HEK293 (cell line): ENCODE measurements around the gene STRN3.

Experiments
- CTCF ChIA-PET: fragments of 350-600 bp; formaldehyde crosslinking; extraction: SDS; loops from one replicate; lab custom pipeline; 2021; ENCODE audit warnings: antibody characterized with exemption; lab: Yijun Ruan, JAX
- POLR2A ChIA-PET: fragments of 300-600 bp; formaldehyde crosslinking; extraction: SDS; loops from one replicate; lab custom pipeline; 2020; ENCODE audit warnings: antibody characterized with exemption, inconsistent platforms; lab: Yijun Ruan, JAX
- H3K27ac ChIP-seq: fragments of 200-500 bp; sonication (Bioruptor generic); 2 replicates; pipeline ENCODE4 v1.5.1; 2014; ENCODE audit warnings: low read depth, low read length, control low read depth, inconsistent platforms; ENCODE audit errors: extremely low read depth
- H3K36me3 ChIP-seq, 2 experiments: fragments of 200-500 bp in 1 of 2; sonication (Bioruptor generic) in 1 of 2; 1 replicate in 1 of 2; 2 replicates in 1 of 2; pipeline ENCODE4 v1.5.1; 2014 to 2017; ENCODE audit warnings: inconsistent platforms in 2 of 2, low read length in 2 of 2; ENCODE audit not compliant: control insufficient read depth in 2 of 2, insufficient read depth in 1 of 2
- H3K4me1 ChIP-seq: fragments of 200-500 bp; sonication (Bioruptor generic); 2 replicates; pipeline ENCODE4 v1.5.1; 2014; ENCODE audit warnings: mild to moderate bottlenecking, low read length, inconsistent platforms; ENCODE audit not compliant: control insufficient read depth, insufficient read depth
- H3K4me3 ChIP-seq: 2 replicates; pipeline ENCODE4 v1.5.1; 2011; ENCODE audit warnings: low read depth, mild to moderate bottlenecking, control low read depth, low read length, moderate library complexity
- H3K9me3 ChIP-seq: fragments of 200-500 bp; sonication (Bioruptor generic); 2 replicates; pipeline ENCODE4 v1.5.1; 2014; ENCODE audit warnings: low read depth, low read length, inconsistent platforms; ENCODE audit not compliant: control insufficient read depth, insufficient read depth
- FEZF1 ChIP-seq: fragments of 450-650 bp; formaldehyde crosslinking; IDR thresholded peaks from 2 replicates; pipeline ENCODE4 v1.5.1; 2016; ENCODE audit warnings: missing biosample characterization, missing genetic modification characterization
- GLIS1 ChIP-seq: fragments of 450-650 bp; formaldehyde crosslinking; IDR thresholded peaks from 2 replicates; pipeline ENCODE4 v1.5.1; 2016; ENCODE audit warnings: missing biosample characterization, missing genetic modification characterization
- IKZF3 ChIP-seq: fragments of 450-650 bp; IDR thresholded peaks from 2 replicates; pipeline ENCODE4 v1.5.0; 2018; ENCODE audit warnings: missing biosample characterization, mild to moderate bottlenecking, missing genetic modification characterization, moderate library complexity
- KLF10 ChIP-seq: fragments of 450-650 bp; IDR thresholded peaks from 2 replicates; pipeline ENCODE4 v1.5.1; 2018; ENCODE audit warnings: missing biosample characterization, mild to moderate bottlenecking, missing genetic modification characterization
- OVOL3 ChIP-seq: fragments of 450-650 bp; formaldehyde crosslinking; IDR thresholded peaks from 2 replicates; pipeline ENCODE4 v1.5.1; 2016; ENCODE audit warnings: missing biosample characterization, missing genetic modification characterization
- SALL2 ChIP-seq: fragments of 450-650 bp; formaldehyde crosslinking; IDR thresholded peaks from 2 replicates; pipeline ENCODE4 v1.5.0; 2017; ENCODE audit warnings: missing biosample characterization, mild to moderate bottlenecking, missing genetic modification characterization, borderline replicate concordance
- ZBTB21 ChIP-seq: fragments of 450-650 bp; formaldehyde crosslinking; IDR thresholded peaks from 2 replicates; pipeline ENCODE4 v1.5.1; 2017; ENCODE audit warnings: missing biosample characterization, missing genetic modification characterization
- ZFP69B ChIP-seq: fragments of 450-650 bp; formaldehyde crosslinking; IDR thresholded peaks from 2 replicates; pipeline ENCODE4 v1.5.1; 2016; ENCODE audit warnings: missing biosample characterization, missing genetic modification characterization
- ZIC2 ChIP-seq: fragments of 450-650 bp; formaldehyde crosslinking; IDR thresholded peaks from 2 replicates; pipeline ENCODE4 v1.5.1; 2016; ENCODE audit warnings: missing biosample characterization, missing genetic modification characterization
- ZNF175 ChIP-seq: fragments of 450-650 bp; formaldehyde crosslinking; IDR thresholded peaks from 2 replicates; pipeline ENCODE4 v1.5.1; 2016; ENCODE audit warnings: missing biosample characterization, missing genetic modification characterization
- ZNF19 ChIP-seq: fragments of 450-650 bp; formaldehyde crosslinking; IDR thresholded peaks from 2 replicates; pipeline ENCODE4; 2016; ENCODE audit warnings: missing biosample characterization, missing genetic modification characterization, low read depth
- ZNF2 ChIP-seq: fragments of 450-650 bp; formaldehyde crosslinking; IDR thresholded peaks from 2 replicates; pipeline ENCODE4 v1.5.1; 2016; ENCODE audit warnings: missing biosample characterization, missing genetic modification characterization
- ZNF302 ChIP-seq: fragments of 450-650 bp; formaldehyde crosslinking; IDR thresholded peaks from 2 replicates; pipeline ENCODE4 v1.5.1; 2016; ENCODE audit warnings: missing biosample characterization, missing genetic modification characterization, low read depth
- ZNF354C ChIP-seq: fragments of 450-650 bp; formaldehyde crosslinking; IDR thresholded peaks from 2 replicates; pipeline ENCODE4 v1.5.1; 2016; ENCODE audit warnings: missing biosample characterization, missing genetic modification characterization, low read depth, borderline replicate concordance
- ZNF366 ChIP-seq: fragments of 450-650 bp; formaldehyde crosslinking; conservative IDR thresholded peaks from 2 replicates; pipeline ENCODE4 v1.5.1; 2016; ENCODE audit warnings: missing biosample characterization, missing genetic modification characterization
- ZNF473 ChIP-seq: fragments of 450-650 bp; formaldehyde crosslinking; IDR thresholded peaks from 2 replicates; pipeline ENCODE4 v1.5.1; 2017; ENCODE audit warnings: missing biosample characterization, missing genetic modification characterization
- ZNF596 ChIP-seq: fragments of 450-650 bp; IDR thresholded peaks from 2 replicates; pipeline ENCODE4 v1.5.0; 2018; ENCODE audit warnings: missing biosample characterization, mild to moderate bottlenecking, missing genetic modification characterization, moderate library complexity
- ZNF621 ChIP-seq: fragments of 450-650 bp; formaldehyde crosslinking; IDR thresholded peaks from 2 replicates; pipeline ENCODE4 v1.5.1; 2017; ENCODE audit warnings: missing biosample characterization, missing genetic modification characterization
- ZNF670 ChIP-seq: fragments of 450-650 bp; formaldehyde crosslinking; IDR thresholded peaks from 2 replicates; pipeline ENCODE4 v1.5.1; 2016; ENCODE audit warnings: missing biosample characterization, missing genetic modification characterization, low read depth
- ZNF76 ChIP-seq: fragments of 450-650 bp; formaldehyde crosslinking; IDR thresholded peaks from 2 replicates; pipeline ENCODE4; 2016; ENCODE audit warnings: low read depth, missing biosample characterization, missing genetic modification characterization, borderline replicate concordance
- ZNF785 ChIP-seq: fragments of 450-650 bp; formaldehyde crosslinking; IDR thresholded peaks from 2 replicates; pipeline ENCODE4 v1.5.1; 2016; ENCODE audit warnings: missing biosample characterization, missing genetic modification characterization
- TF ChIP-seq, protein P1 (sequence below): fragments of 450-650 bp; formaldehyde crosslinking; IDR thresholded peaks from 2 replicates; pipeline ENCODE4 v1.5.1; 2016; ENCODE audit warnings: missing biosample characterization, missing genetic modification characterization
- TF ChIP-seq, protein P2 (sequence below): fragments of 450-650 bp; formaldehyde crosslinking; IDR thresholded peaks from 2 replicates; pipeline ENCODE4 v1.5.1; 2016; ENCODE audit warnings: missing biosample characterization, missing genetic modification characterization
- TF ChIP-seq, protein P3 (sequence below): IDR thresholded peaks from 2 replicates; pipeline ENCODE4 v1.6.1; 2011; ENCODE audit warnings: mild to moderate bottlenecking, low read depth, low read length, borderline replicate concordance
- TF ChIP-seq, protein P4 (sequence below): fragments of 450-650 bp; formaldehyde crosslinking; IDR thresholded peaks from 2 replicates; pipeline ENCODE4 v1.5.1; 2016; ENCODE audit warnings: missing biosample characterization, missing genetic modification characterization
- TF ChIP-seq, protein P5 (sequence below): fragments of 450-650 bp; formaldehyde crosslinking; IDR thresholded peaks from 2 replicates; pipeline ENCODE4 v1.5.1; 2016; ENCODE audit warnings: missing biosample characterization, missing genetic modification characterization, low read depth

The STRN3 gene

DNA sequence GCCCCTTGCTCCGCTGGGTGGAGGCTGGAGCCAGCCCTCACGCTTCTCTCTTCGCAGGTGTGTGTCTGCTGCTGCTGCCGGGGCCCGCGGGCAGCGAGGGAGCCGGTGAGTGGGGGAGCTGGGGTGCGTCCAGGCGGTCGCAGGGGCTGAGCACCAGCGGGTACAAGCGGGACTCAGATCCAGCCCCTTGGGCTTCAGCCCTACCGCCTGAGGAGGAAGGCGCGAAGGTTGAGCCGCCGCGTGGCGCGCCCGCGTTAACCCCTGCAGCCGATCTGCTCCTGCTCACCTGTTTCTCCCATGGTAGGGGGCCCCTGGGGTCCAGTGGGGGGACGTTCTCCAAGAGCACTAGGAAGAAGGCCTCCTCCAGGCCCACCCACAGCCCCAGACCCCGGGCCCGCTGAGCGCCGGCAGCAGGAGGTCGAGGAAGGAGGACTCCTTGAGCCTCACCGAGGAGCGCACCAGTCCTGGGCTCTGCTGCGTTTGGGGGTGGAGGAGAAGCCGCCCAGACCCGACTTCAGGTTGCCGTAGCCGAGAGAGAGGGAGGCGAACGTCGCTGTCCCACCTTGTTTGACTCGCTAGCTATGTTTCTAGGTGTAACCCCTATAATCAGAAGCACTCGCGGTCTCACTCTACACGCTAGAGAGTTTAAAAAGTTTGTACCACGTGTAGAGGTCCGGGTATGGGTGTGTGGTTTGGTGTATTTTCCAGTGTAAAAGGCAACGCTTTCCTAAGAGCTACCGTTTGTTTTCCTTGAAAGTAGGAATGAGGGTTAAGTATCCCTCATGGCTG is 151.0 kb downstream of the STRN3 start (continued):
- TF ChIP-seq ZIC2 (tag by site-specific recombination) = peak; percentile 77
- no peak for TF ChIP-seq KLF10 (tag by site-specific recombination)
- TF ChIP-seq ZNF302 (tag by site-specific recombination) = no peak
- no peak for TF ChIP-seq ZNF473
- TF ChIP-seq ZNF2 (tag by site-specific recombination) = no peak
- no peak for TF ChIP-seq ZNF785 (tag by site-specific recombination)

DNA sequence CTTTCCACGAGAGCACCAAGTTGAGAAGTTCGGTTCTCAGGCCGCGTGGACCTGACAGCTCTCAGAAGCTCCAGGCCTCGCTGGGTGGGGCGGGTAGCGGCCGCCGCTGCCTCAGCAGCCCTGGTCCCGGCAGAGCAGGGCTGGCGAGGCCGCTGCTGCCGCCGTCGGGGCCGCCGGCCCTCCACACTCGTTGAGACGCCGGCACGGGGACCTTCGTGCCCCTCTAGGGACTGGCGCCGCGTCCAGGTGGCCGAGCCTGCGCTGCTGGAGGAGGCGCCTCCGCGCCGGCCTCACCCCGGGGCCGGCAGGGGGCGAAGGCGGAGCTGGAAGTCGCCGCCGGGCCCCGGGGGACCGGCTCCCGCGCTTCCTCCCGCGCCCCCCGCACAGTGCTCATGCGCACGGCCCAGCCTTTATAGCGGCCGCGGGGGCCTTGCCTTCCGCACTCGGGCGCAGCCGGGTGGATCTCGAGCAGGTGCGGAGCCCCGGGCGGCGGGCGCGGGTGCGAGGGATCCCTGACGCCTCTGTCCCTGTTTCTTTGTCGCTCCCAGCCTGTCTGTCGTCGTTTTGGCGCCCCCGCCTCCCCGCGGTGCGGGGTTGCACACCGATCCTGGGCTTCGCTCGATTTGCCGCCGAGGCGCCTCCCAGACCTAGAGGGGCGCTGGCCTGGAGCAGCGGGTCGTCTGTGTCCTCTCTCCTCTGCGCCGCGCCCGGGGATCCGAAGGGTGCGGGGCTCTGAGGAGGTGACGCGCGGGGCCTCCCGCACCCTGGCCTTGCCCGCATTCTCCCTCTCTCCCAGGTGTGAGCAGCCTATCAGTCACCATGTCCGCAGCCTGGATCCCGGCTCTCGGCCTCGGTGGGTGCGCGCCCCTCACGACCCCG is 151.8 kb downstream of the STRN3 start, which contains the start of gene COCH:
COCH (plus strand) TSS at position 440 of the 879 bp plus-strand sequence; CDS start at position 820, 380 bp downstream.
- ChIA-PET CTCF (interaction anchor here (0.7 to 1.3 kb wide), 2 partner anchors 9 to 15 kb away, joined by 4 read pairs; no protein-coding TSS in a partner anchor), POLR2A (interaction anchor here (0.6 to 1.4 kb wide), 3 partner anchors 20 to 152 kb away, joined by 3 to 5 read pairs (median 4); partner anchors contain the start of gene STRN3)
- H3K4me3 ChIP-seq = peak within 1 kb of the TSS; percentile 69
- peaks cover 17 to 23% of the 10 kb centered on the region in 2 experiments for H3K36me3 ChIP-seq
- peak within 1 kb of the TSS; percentile 78 for H3K27ac ChIP-seq
- H3K4me1 ChIP-seq = peaks cover 5% of the 10 kb centered on the region; the same call in 1 of the 2 replicates
- no peaks in the 10 kb centered on the region for H3K9me3 ChIP-seq
- TF ChIP-seq, protein P1, sequence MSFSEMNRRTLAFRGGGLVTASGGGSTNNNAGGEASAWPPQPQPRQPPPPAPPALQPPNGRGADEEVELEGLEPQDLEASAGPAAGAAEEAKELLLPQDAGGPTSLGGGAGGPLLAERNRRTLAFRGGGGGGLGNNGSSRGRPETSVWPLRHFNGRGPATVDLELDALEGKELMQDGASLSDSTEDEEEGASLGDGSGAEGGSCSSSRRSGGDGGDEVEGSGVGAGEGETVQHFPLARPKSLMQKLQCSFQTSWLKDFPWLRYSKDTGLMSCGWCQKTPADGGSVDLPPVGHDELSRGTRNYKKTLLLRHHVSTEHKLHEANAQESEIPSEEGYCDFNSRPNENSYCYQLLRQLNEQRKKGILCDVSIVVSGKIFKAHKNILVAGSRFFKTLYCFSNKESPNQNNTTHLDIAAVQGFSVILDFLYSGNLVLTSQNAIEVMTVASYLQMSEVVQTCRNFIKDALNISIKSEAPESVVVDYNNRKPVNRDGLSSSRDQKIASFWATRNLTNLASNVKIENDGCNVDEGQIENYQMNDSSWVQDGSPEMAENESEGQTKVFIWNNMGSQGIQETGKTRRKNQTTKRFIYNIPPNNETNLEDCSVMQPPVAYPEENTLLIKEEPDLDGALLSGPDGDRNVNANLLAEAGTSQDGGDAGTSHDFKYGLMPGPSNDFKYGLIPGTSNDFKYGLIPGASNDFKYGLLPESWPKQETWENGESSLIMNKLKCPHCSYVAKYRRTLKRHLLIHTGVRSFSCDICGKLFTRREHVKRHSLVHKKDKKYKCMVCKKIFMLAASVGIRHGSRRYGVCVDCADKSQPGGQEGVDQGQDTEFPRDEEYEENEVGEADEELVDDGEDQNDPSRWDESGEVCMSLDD = peak; percentile 35; the same call in 1 of the 2 replicates
- TF ChIP-seq, protein P2, sequence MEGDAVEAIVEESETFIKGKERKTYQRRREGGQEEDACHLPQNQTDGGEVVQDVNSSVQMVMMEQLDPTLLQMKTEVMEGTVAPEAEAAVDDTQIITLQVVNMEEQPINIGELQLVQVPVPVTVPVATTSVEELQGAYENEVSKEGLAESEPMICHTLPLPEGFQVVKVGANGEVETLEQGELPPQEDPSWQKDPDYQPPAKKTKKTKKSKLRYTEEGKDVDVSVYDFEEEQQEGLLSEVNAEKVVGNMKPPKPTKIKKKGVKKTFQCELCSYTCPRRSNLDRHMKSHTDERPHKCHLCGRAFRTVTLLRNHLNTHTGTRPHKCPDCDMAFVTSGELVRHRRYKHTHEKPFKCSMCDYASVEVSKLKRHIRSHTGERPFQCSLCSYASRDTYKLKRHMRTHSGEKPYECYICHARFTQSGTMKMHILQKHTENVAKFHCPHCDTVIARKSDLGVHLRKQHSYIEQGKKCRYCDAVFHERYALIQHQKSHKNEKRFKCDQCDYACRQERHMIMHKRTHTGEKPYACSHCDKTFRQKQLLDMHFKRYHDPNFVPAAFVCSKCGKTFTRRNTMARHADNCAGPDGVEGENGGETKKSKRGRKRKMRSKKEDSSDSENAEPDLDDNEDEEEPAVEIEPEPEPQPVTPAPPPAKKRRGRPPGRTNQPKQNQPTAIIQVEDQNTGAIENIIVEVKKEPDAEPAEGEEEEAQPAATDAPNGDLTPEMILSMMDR = peak; percentile 82
- TF ChIP-seq ZFP69B (tag by site-specific recombination) (no peak), ZNF366 (tag by site-specific recombination) (no peak), SALL2 (tag by site-specific recombination) (no peak), ZNF76 (tag by site-specific recombination) (0 out of 2 replicates have a peak, but pooled peaks have one; percentile 8), ZNF354C (no peak), ZNF621 (tag by site-specific recombination) (no peak), KLF10 (tag by site-specific recombination) (peak; percentile 63; the same call in 1 of the 2 replicates), ZNF19 (tag by site-specific recombination) (no peak), ZNF175 (tag by site-specific recombination) (no peak), ZBTB21 (no peak), ZNF596 (tag by site-specific recombination) (peak; percentile 47), ZNF670 (tag by site-specific recombination) (no peak), OVOL3 (no peak; the same call in 1 of the 2 replicates), IKZF3 (peak; percentile 87), FEZF1 (tag by site-specific recombination) (no peak), GLIS1 (peak; percentile 93)
- TF ChIP-seq, protein P3, sequence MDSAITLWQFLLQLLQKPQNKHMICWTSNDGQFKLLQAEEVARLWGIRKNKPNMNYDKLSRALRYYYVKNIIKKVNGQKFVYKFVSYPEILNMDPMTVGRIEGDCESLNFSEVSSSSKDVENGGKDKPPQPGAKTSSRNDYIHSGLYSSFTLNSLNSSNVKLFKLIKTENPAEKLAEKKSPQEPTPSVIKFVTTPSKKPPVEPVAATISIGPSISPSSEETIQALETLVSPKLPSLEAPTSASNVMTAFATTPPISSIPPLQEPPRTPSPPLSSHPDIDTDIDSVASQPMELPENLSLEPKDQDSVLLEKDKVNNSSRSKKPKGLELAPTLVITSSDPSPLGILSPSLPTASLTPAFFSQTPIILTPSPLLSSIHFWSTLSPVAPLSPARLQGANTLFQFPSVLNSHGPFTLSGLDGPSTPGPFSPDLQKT = no peak
- TF ChIP-seq, protein P4, sequence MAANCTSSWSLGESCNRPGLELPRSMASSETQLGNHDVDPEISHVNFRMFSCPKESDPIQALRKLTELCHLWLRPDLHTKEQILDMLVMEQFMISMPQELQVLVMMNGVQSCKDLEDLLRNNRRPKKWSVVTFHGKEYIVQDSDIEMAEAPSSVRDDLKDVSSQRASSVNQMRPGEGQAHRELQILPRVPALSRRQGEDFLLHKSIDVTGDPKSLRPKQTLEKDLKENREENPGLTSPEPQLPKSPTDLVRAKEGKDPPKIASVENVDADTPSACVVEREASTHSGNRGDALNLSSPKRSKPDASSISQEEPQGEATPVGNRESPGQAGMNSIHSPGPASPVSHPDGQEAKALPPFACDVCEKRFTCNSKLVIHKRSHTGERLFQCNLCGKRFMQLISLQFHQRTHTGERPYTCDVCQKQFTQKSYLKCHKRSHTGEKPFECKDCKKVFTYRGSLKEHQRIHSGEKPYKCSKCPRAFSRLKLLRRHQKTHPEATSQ (tag by site-specific recombination) = peak; percentile 65; the same call in 1 of the 2 replicates
- TF ChIP-seq, protein P5, sequence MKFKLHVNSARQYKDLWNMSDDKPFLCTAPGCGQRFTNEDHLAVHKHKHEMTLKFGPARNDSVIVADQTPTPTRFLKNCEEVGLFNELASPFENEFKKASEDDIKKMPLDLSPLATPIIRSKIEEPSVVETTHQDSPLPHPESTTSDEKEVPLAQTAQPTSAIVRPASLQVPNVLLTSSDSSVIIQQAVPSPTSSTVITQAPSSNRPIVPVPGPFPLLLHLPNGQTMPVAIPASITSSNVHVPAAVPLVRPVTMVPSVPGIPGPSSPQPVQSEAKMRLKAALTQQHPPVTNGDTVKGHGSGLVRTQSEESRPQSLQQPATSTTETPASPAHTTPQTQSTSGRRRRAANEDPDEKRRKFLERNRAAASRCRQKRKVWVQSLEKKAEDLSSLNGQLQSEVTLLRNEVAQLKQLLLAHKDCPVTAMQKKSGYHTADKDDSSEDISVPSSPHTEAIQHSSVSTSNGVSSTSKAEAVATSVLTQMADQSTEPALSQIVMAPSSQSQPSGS (tag by site-specific recombination) = no peak
